SH-SY5Y (cell line): Measurements from ENCODE around the gene ABCF1.

ENCODE experiments used
- GATA2 ChIP-seq: IDR thresholded peaks from 2 replicates; pipeline ENCODE4 v1.6.1; 2011; ENCODE audit warnings: mild to moderate bottlenecking, low read depth, low read length
- GATA3 ChIP-seq: IDR thresholded peaks from 2 replicates; pipeline ENCODE4 v1.6.1; 2011; ENCODE audit warnings: low read depth, mild to moderate bottlenecking, low read length, moderate library complexity

- TF ChIP-seq GATA2, result no peak
- no peak for TF ChIP-seq GATA3
These were observed 26.5 kb upstream of the ABCF1 start for GRCh38 chr6:30544666-30545272.
